HEK293T (cell line): Measurements from ENCODE around the gene GRPEL1.
A peak's percentile ranks its signal among the peaks of the same experiment; 100 is the strongest.

Experiments used
- CTCF ChIA-PET: fragments of 350-600 bp; formaldehyde crosslinking; extraction: SDS; loops from one replicate; lab custom pipeline; 2021; ENCODE audit warnings: antibody characterized with exemption, inconsistent platforms; lab: Yijun Ruan, JAX
- POLR2A ChIA-PET: fragments of 350-600 bp; formaldehyde crosslinking; extraction: SDS; loops from one replicate; lab custom pipeline; 2020; ENCODE audit warnings: antibody characterized with exemption, inconsistent platforms; lab: Yijun Ruan, JAX
- DNase-seq: peaks from one replicate; pipeline ENCODE4 v3.0.0; 2012; ENCODE audit warnings: mixed read lengths; ENCODE audit errors: extremely low spot score
- ARNT ChIP-seq: fragments of 450-650 bp; IDR thresholded peaks from 2 replicates; pipeline ENCODE4 v1.6.1; 2017; ENCODE audit warnings: mild to moderate bottlenecking
- BHLHE40 ChIP-seq: fragments of 450-650 bp; IDR thresholded peaks from 2 replicates; pipeline ENCODE4 v1.6.1; 2016; ENCODE audit warnings: mild to moderate bottlenecking, moderate library complexity, borderline replicate concordance
- CTBP1 ChIP-seq: fragments of 450-650 bp; IDR thresholded peaks from 2 replicates; pipeline ENCODE4 v1.6.1; 2016; ENCODE audit warnings: borderline replicate concordance
- ELF4 ChIP-seq: fragments of 450-650 bp; IDR thresholded peaks from 2 replicates; pipeline ENCODE4 v1.6.1; 2017; ENCODE audit warnings: antibody characterized with exemption
- FOXA1 ChIP-seq: fragments of 450-650 bp; IDR thresholded peaks from 2 replicates; pipeline ENCODE4 v1.6.1; 2016; ENCODE audit warnings: mild to moderate bottlenecking
- FOXK2 ChIP-seq: fragments of 450-650 bp; IDR thresholded peaks from 2 replicates; pipeline ENCODE4 v1.6.1; 2016; ENCODE audit warnings: mild to moderate bottlenecking
- FOXM1 ChIP-seq: fragments of 450-650 bp; IDR thresholded peaks from 2 replicates; pipeline ENCODE4 v1.6.1; 2017; ENCODE audit warnings: mild to moderate bottlenecking, borderline replicate concordance
- HDGF ChIP-seq: fragments of 450-650 bp; IDR thresholded peaks from 2 replicates; pipeline ENCODE4 v1.6.1; 2017; ENCODE audit warnings: antibody characterized with exemption, borderline replicate concordance
- L3MBTL2 ChIP-seq: fragments of 450-650 bp; conservative IDR thresholded peaks from 2 replicates; pipeline ENCODE4 v1.6.1; 2016; ENCODE audit warnings: mild to moderate bottlenecking
- LEF1 ChIP-seq: fragments of 450-650 bp; IDR thresholded peaks from 2 replicates; pipeline ENCODE4 v1.6.1; 2017; ENCODE audit warnings: mild to moderate bottlenecking, borderline replicate concordance
- NFRKB ChIP-seq: fragments of 450-650 bp; IDR thresholded peaks from 2 replicates; pipeline ENCODE4 v1.6.1; 2016; ENCODE audit warnings: mild to moderate bottlenecking, moderate library complexity
- PKNOX1 ChIP-seq: fragments of 450-650 bp; IDR thresholded peaks from 2 replicates; pipeline ENCODE4 v1.6.1; 2016
- SP1 ChIP-seq: fragments of 450-650 bp; IDR thresholded peaks from 2 replicates; pipeline ENCODE4 v1.6.1; 2017
- SUZ12 ChIP-seq: fragments of 450-650 bp; IDR thresholded peaks from 2 replicates; pipeline ENCODE4 v1.6.1; 2016; ENCODE audit warnings: mild to moderate bottlenecking
- TARDBP ChIP-seq: fragments of 450-650 bp; IDR thresholded peaks from 2 replicates; pipeline ENCODE4 v1.6.1; 2016
- ZNF384 ChIP-seq: fragments of 450-650 bp; IDR thresholded peaks from 2 replicates; pipeline ENCODE4 v1.6.1; 2016

Gene GRPEL1

DNA sequence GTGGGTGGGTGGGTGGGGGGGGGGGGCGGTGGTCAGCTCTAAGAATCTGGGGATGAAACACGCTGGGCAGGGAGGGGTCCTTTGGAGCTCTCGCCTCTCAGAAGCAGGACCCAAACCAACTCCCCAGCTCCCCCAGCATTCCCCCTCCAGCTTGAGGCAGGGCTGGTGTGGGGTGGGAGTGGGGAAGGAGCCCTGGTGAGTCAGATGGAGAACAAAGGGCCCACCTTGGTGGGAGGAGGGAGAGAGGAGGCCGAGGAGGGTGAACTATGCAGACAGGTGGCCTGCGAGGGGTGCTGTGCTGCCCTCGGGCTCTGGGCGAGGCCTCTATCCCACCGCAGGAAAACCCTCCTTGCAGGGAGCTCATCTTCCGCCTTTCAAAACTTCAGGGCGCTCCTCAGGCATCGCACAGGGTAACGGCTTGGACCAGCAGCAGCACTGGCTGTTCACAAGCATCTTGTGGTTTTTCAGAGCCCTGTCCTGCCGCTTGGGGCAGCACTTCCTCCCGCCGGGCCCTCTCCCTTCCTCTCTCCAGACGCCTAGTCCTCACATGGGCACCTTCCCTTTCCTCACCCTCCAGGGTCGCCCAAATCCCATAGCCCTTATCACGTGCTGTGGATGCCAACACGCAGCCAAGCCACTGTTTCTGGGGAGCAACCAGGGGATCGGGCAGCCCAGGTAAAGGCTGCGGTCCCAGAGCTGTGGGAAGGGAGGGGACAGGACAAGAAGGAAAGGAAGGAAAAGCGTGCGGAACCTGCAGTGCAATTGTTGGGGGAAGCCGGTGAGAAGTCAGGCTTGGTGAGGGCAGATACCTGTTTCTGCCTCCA lies 34.0 kb upstream of the GRPEL1 start:
- peak; percentile 85 for DNase-seq
- ChIA-PET POLR2A (interaction anchor here (0.8 to 2.1 kb wide), 4 partner anchors 11 to 34 kb away, joined by 3 to 9 read pairs (median 4); partner anchors contain the start of gene GRPEL1), CTCF (interaction anchor here (0.5 to 2.2 kb wide), 15 partner anchors 9 to 217 kb away, joined by 3 to 12 read pairs (median 4); no protein-coding TSS in a partner anchor)
- peak; percentile 74 for TF ChIP-seq L3MBTL2
- no peak for TF ChIP-seq FOXM1

DNA sequence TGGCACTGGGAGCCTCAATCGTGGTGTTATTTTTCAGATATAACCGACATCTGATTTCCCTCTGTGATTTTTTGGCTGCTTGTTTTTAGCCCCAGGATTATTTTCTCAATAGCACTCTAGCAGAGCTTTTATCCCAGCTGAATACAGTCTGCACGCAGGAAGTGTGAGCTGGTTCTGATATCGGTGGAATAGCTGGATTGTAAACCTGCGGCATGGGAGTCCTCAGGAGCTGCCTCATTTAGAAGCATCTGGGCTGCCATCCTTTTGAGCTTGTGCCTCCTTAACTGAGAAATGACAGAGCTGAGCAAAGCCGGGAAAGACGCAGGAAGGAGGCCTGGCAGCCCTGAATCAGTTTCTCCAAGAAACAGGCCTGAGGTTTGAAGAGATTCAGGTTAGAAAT lies 28.4 kb upstream of the GRPEL1 start:
- CTCF ChIA-PET = no interaction called here
- no peak for TF ChIP-seq SUZ12
- TF ChIP-seq FOXA1 = no peak
- TF ChIP-seq SP1 = no peak
- no peak for TF ChIP-seq NFRKB
- TF ChIP-seq L3MBTL2 = no peak
- TF ChIP-seq FOXK2 = no peak
- no peak for TF ChIP-seq CTBP1
- TF ChIP-seq PKNOX1 = no peak
- no peak for TF ChIP-seq TARDBP
- TF ChIP-seq ELF4 = no peak
- TF ChIP-seq ZNF384 = no peak
- no peak for TF ChIP-seq HDGF
- TF ChIP-seq ARNT = no peak
- no peak for TF ChIP-seq FOXM1
- DNase-seq = no peak
- POLR2A ChIA-PET = no interaction called here

DNA sequence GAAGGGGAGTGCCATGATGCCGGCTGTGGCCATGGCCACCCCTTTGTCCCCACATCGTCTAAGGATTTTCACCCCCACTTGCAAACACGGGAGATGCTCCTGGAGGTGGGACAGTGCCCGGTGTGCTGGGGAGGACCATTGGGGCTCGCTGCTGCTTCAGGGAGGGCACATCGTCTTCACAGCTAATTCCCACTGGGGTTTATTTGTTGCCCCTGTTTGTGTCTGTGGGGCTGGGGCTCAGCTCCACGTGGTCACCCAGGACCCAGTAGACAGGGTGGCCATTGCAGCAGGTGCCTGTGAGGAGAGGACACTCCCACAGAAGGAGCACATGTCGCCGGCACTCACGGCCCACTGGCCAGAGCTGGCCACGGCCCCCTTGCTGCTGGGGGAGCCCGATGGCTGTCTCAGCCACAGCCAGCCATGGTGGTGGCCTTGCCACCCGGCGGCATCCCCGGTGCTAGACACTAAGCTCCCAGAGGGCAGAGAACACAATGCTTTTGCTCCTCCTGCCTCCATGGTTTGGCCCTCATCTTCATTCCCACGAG lies 27.8 kb upstream of the GRPEL1 start:
- ChIA-PET CTCF (no interaction called here), POLR2A (no interaction called here)
- DNase-seq = no peak
- no peak for TF ChIP-seq HDGF
- no peak for TF ChIP-seq SUZ12
- TF ChIP-seq NFRKB = no peak
- TF ChIP-seq BHLHE40 = no peak
- no peak for TF ChIP-seq ARNT
- TF ChIP-seq ZNF384 = no peak

GRCh38 chr4:7094916-7095315 lies 27.1 kb upstream of the GRPEL1 start:
- no peak for TF ChIP-seq FOXA1
- no peak for TF ChIP-seq FOXK2
- TF ChIP-seq SP1 = no peak
- TF ChIP-seq NFRKB = no peak
- TF ChIP-seq PKNOX1 = no peak
- no peak for TF ChIP-seq BHLHE40
- TF ChIP-seq TARDBP = no peak
- no peak for TF ChIP-seq SUZ12
- no peak for TF ChIP-seq FOXM1
- TF ChIP-seq ELF4 = no peak
- no peak for TF ChIP-seq HDGF
- no peak for TF ChIP-seq LEF1
- TF ChIP-seq CTBP1 = no peak
- TF ChIP-seq L3MBTL2 = no peak
- no peak for TF ChIP-seq ZNF384
- TF ChIP-seq ARNT = no peak
- ChIA-PET CTCF (no interaction called here), POLR2A (no interaction called here)
- no peak for DNase-seq

GRCh38 chr4:7092026-7092425 lies 24.2 kb upstream of the GRPEL1 start:
- ChIA-PET CTCF (interaction anchor here (1.0 kb wide), 1 partner anchor 9 kb away, joined by 5 read pairs; no protein-coding TSS in a partner anchor), POLR2A (no interaction called here)
- TF ChIP-seq L3MBTL2 = no peak
- no peak for TF ChIP-seq NFRKB
- no peak for TF ChIP-seq LEF1
- TF ChIP-seq SUZ12 = no peak
- no peak for TF ChIP-seq SP1
- no peak for TF ChIP-seq ELF4
- TF ChIP-seq PKNOX1 = no peak
- TF ChIP-seq FOXM1 = no peak
- TF ChIP-seq CTBP1 = no peak
- no peak for TF ChIP-seq FOXK2
- no peak for TF ChIP-seq BHLHE40
- no peak for TF ChIP-seq HDGF
- no peak for DNase-seq
